Frontal cortex (tissue), 4 donors: Measurements from ENCODE around the gene LPP. TPM values are rescaled to one million over a fixed set of nuclear protein-coding genes. Genes with fewer than 3 reads are reported as not detected.

Experiments
- DNase-seq, 2 donors: peaks; one replicate each; pipeline ENCODE4 v3.0.0; 2012; ENCODE audit warnings: low spot score in 2 of 2
- FAIRE-seq: peaks from 2 replicates; lab custom pipeline; 2012; peaks lifted over from hg19 to GRCh38; lab: Jason Lieb, UNC
- total RNA-seq: library from RNA; depleted of rRNA; stranded (reverse); fragments of >200 nt; gene quantifications from one replicate; pipeline ENCODE4 v1.2.3, GENCODE V29; 2014
- donor health status: control.
- donor health status: control.
- donor health status: control.

LPP gene
- total RNA-seq, 1 donor from 2014 or later: 6.5 TPM

- no peak for FAIRE-seq
Observed at GRCh38 chr3:188544012-188544411, 390.1 kb downstream of the LPP start.

GRCh38 chr3:188546835-188547670, 393.1 kb downstream of the LPP start:
- FAIRE-seq (no peak), DNase-seq (no peak)

More at GRCh38 chr3:188544012-188544411, 390.1 kb downstream of the LPP start:
- DNase-seq: no peak

- DNase-seq (no peak), FAIRE-seq (no peak)
Observed at GRCh38 chr3:188553569-188553968, 399.6 kb downstream of the LPP start.

- no peak for FAIRE-seq
- no peak for DNase-seq
Observed at GRCh38 chr3:188554404-188554803, 400.4 kb downstream of the LPP start.

GRCh38 chr3:188557235-188557634, 403.3 kb downstream of the LPP start:
- FAIRE-seq: no peak
- DNase-seq: no peak

GRCh38 chr3:188558343-188559071, 404.6 kb downstream of the LPP start:
- no peak for FAIRE-seq
- no peak for DNase-seq

GRCh38 chr3:188559072-188559429, 405.1 kb downstream of the LPP start:
- DNase-seq (no peak), FAIRE-seq (no peak)

- no peak for FAIRE-seq
- DNase-seq: no peak
Observed at GRCh38 chr3:188559856-188560255, 405.9 kb downstream of the LPP start.

- no peak for FAIRE-seq
- no peak for DNase-seq
Observed at GRCh38 chr3:188562144-188562543, 408.2 kb downstream of the LPP start.

GRCh38 chr3:188567478-188568195, 413.7 kb downstream of the LPP start:
- no peak for DNase-seq
- no peak for FAIRE-seq

GRCh38 chr3:188568736-188569135, 414.8 kb downstream of the LPP start:
- no peak for FAIRE-seq
- no peak for DNase-seq

- no peak for DNase-seq
- FAIRE-seq: no peak
Observed at GRCh38 chr3:188571531-188572095, 417.7 kb downstream of the LPP start.

GRCh38 chr3:188573291-188573940, 419.5 kb downstream of the LPP start:
- no peak for FAIRE-seq
- no peak for DNase-seq

- FAIRE-seq (no peak), DNase-seq (no peak)
Observed at GRCh38 chr3:188573956-188574355, 420.0 kb downstream of the LPP start.

GRCh38 chr3:188574885-188575284, 420.9 kb downstream of the LPP start:
- no peak for DNase-seq
- no peak for FAIRE-seq

- FAIRE-seq: no peak
Observed at GRCh38 chr3:188575501-188575900, 421.5 kb downstream of the LPP start.

GRCh38 chr3:188577539-188577938, 423.6 kb downstream of the LPP start:
- DNase-seq (no peak), FAIRE-seq (no peak)

More at GRCh38 chr3:188575501-188575900, 421.5 kb downstream of the LPP start:
- no peak for DNase-seq

GRCh38 chr3:188578576-188579363, 424.8 kb downstream of the LPP start:
- FAIRE-seq (no peak), DNase-seq (no peak)

- DNase-seq: no peak
- no peak for FAIRE-seq
Observed at GRCh38 chr3:188580223-188580622, 426.3 kb downstream of the LPP start.
